ENCODE data around the gene GDNF. TPM values are rescaled to one million over a fixed set of nuclear protein-coding genes. Genes with fewer than 3 reads are reported as not detected.

The GDNF gene
- polyA plus RNA-seq, 1 experiment, result 1.3 TPM

DNA sequence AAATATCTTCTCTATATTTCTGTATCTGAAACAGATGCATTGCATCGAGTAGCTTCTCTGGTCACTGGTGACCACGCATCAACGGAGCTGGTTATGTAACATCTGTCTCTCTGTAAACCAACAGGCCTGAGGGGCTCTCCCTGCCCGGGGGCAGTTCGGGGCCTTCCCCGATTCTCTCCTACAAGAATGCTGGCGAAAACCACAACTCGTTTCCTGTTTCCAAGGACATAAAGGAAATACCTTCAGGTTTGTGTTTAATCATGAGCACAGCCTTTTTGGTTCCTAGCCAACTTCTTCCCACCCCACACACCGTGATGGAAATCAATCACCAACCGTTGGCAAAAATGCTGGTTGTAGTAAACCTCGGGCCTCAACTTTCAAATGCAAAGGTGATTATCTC is 25.1 kb downstream of the GDNF start:
- Histone ChIP-seq H3K36me3 (ENCODE audit: control insufficient read depth, insufficient read depth, low read length) (0 out of 2 replicates have a peak, but pooled peaks cover 2% of the 10 kb centered on the region), H3K4me3 (ENCODE audit: low read depth, low read length) (no peak overlapping the region), H3K27me3 (ENCODE audit: control insufficient read depth, insufficient read depth, low read length) (no peaks in the 10 kb centered on the region)
- ChIA-PET CTCF (interaction anchor here (1.8 kb wide), 1 partner anchor 21 kb away, joined by 4 read pairs; no protein-coding TSS in a partner anchor), POLR2A (no interaction called here)
- TF ChIP-seq, protein P1, sequence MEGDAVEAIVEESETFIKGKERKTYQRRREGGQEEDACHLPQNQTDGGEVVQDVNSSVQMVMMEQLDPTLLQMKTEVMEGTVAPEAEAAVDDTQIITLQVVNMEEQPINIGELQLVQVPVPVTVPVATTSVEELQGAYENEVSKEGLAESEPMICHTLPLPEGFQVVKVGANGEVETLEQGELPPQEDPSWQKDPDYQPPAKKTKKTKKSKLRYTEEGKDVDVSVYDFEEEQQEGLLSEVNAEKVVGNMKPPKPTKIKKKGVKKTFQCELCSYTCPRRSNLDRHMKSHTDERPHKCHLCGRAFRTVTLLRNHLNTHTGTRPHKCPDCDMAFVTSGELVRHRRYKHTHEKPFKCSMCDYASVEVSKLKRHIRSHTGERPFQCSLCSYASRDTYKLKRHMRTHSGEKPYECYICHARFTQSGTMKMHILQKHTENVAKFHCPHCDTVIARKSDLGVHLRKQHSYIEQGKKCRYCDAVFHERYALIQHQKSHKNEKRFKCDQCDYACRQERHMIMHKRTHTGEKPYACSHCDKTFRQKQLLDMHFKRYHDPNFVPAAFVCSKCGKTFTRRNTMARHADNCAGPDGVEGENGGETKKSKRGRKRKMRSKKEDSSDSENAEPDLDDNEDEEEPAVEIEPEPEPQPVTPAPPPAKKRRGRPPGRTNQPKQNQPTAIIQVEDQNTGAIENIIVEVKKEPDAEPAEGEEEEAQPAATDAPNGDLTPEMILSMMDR (IDR thresholded peaks at IDR 0.05; ENCODE audit: insufficient read depth, low read depth, low read length), result no peak
- DNase-seq (ENCODE audit: low read depth), result no peak

DNA sequence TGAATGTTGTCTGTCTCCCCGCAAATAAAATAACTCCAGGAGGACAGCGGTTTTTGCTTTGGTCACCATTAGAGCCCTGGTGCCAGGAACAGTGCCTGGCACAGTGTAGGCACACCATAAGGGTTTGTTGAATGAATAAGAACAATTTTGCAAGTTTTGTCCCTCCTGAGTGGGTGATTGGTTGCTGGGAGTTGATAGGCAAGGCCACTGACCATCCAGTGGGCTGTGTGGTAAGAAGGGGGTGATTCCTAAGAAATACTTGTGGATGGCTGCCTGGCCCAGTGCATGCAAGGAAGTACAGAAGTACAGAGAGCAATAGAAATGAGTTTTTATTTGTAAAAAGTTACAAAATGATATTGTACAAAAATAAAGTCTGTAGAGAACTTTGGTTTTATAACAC is 27.5 kb downstream of the GDNF start:
- no peak for DNase-seq (ENCODE audit: low read depth)
- CTCF ChIA-PET, result interaction anchor here (0.9 to 1.8 kb wide), 2 partner anchors 25 to 40 kb away, joined by 3 to 12 read pairs; no protein-coding TSS in a partner anchor
- no peak overlapping the region for H3K4me3 ChIP-seq (ENCODE audit: low read depth, low read length)
- H3K36me3 ChIP-seq (ENCODE audit: control insufficient read depth, insufficient read depth, low read length), result 0 out of 2 replicates have a peak, but pooled peaks cover 2% of the 10 kb centered on the region
- TF ChIP-seq, protein P1 (IDR thresholded peaks at IDR 0.05; ENCODE audit: insufficient read depth, low read depth, low read length), result no peak
- POLR2A ChIA-PET, result no interaction called here
- no peaks in the 10 kb centered on the region for H3K27me3 ChIP-seq (ENCODE audit: control insufficient read depth, insufficient read depth, low read length)

DNA sequence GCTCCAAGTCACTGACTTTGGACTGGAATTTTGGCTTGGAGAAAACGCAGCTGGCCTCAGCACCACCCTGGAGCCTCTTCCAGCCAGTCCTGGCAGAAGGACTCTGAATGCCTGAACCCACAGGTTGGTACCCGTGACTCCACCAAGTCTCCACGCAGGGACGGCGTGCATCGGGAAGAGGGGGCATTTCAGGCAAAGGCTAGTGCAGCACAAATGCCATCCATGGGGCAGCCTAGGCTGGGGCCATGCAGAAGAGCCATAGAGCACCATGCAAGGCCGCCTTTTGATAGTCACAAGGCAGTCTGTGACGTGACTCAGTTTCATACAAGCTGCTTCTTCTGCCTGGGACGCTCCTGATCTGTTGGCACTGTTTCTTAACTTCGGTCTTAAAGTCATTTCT is 28.0 kb downstream of the GDNF start:
- no peak overlapping the region for H3K4me3 ChIP-seq (ENCODE audit: low read depth, low read length)
- TF ChIP-seq, protein P1 (IDR thresholded peaks at IDR 0.05; ENCODE audit: insufficient read depth, low read depth, low read length), result no peak
- no peak for DNase-seq (ENCODE audit: low read depth)
- CTCF ChIA-PET, result interaction anchor here (0.6 to 1.8 kb wide), 5 partner anchors 17 to 254 kb away, joined by 3 to 12 read pairs (median 3); no protein-coding TSS in a partner anchor
- H3K36me3 ChIP-seq (ENCODE audit: control insufficient read depth, insufficient read depth, low read length), result 0 out of 2 replicates have a peak, but pooled peaks cover 2% of the 10 kb centered on the region
- POLR2A ChIA-PET, result no interaction called here
- H3K27me3 ChIP-seq (ENCODE audit: control insufficient read depth, insufficient read depth, low read length), result no peaks in the 10 kb centered on the region

DNA sequence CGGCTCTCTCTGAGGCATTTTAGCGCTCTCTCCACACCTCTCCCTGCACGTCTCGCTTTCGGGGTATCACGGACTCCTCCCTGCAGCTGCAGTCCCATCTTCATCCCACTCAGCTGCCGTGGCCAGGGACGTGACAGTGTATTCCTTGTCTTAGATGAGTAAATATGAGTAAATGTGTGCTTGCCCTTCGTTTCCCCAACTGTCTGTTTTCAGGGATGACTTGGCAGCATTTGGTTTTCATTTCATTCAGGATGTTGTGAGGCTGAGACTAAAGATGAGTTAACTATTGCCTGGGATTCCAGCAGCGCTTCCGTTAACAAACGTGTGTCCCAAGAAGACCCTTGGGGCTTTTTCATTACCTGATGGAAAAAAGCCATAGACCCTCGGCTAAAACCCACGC is 29.5 kb downstream of the GDNF start:
- Histone ChIP-seq H3K36me3 (ENCODE audit: control insufficient read depth, insufficient read depth, low read length) (0 out of 2 replicates have a peak, but pooled peaks cover 2% of the 10 kb centered on the region), H3K4me3 (ENCODE audit: low read depth, low read length) (peak overlapping the region; percentile 30), H3K27me3 (ENCODE audit: control insufficient read depth, insufficient read depth, low read length) (no peaks in the 10 kb centered on the region)
- TF ChIP-seq, protein P1 (IDR thresholded peaks at IDR 0.05; ENCODE audit: insufficient read depth, low read depth, low read length), result no peak
- ChIA-PET CTCF (interaction anchor here (1.4 to 1.7 kb wide), 2 partner anchors 9 to 35 kb away, joined by 5 to 6 read pairs; no protein-coding TSS in a partner anchor), POLR2A (no interaction called here)
- peak; percentile 71 for DNase-seq (ENCODE audit: low read depth)

DNA sequence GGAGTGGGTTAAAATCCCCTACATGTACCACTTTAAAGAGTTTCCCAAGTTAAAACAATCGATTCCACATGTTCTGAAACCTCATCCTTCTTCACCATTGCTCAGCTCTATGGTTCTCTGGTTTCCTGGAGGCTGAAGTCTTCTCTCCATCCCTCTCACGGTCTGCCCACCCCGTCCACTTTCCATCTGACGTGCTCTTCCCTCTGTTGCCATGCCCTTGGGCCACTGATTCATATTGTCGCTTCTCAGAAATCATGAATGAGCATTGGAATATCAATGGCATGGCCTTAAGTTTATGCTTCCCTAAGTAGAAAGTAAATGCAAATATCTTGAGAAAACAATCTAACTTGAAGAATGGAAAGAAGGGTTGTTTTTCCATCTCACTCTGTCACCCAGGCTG is 30.9 kb downstream of the GDNF start:
- Histone ChIP-seq H3K27me3 (ENCODE audit: control insufficient read depth, insufficient read depth, low read length) (no peaks in the 10 kb centered on the region), H3K36me3 (ENCODE audit: control insufficient read depth, insufficient read depth, low read length) (0 out of 2 replicates have a peak, but pooled peaks cover 2% of the 10 kb centered on the region), H3K4me3 (ENCODE audit: low read depth, low read length) (no peak overlapping the region)
- ChIA-PET POLR2A (no interaction called here), CTCF (interaction anchor here (0.9 kb wide), 1 partner anchor 9 kb away, joined by 4 read pairs; no protein-coding TSS in a partner anchor)
- TF ChIP-seq, protein P1 (IDR thresholded peaks at IDR 0.05; ENCODE audit: insufficient read depth, low read depth, low read length), result no peak
- no peak for DNase-seq (ENCODE audit: low read depth)
